Transverse colon (tissue), 3 donors: ENCODE measurements around the gene GRIK4.

Source experiments
- POLR2A ChIP-seq: fragments of 450-650 bp; IDR thresholded peaks from one replicate; pipeline ENCODE4 v1.6.1; 2016; ENCODE audit warnings: antibody characterized with exemption, mild to moderate bottlenecking, moderate library complexity
- TF ChIP-seq, protein P1 (sequence below), 5 experiments: fragments of 200-600 bp in 3 of 5; fragments of 450-650 bp in 2 of 5; sonication (generic) in 3 of 5; IDR thresholded peaks; 1 replicate in 2 of 5; 2 replicates in 3 of 5; pipeline ENCODE4 v1.5.1; 2016 to 2017; ENCODE audit warnings: antibody characterized with exemption in 5 of 5, inconsistent platforms in 3 of 5, mild to moderate bottlenecking in 2 of 5, moderate library complexity in 1 of 5

DNA sequence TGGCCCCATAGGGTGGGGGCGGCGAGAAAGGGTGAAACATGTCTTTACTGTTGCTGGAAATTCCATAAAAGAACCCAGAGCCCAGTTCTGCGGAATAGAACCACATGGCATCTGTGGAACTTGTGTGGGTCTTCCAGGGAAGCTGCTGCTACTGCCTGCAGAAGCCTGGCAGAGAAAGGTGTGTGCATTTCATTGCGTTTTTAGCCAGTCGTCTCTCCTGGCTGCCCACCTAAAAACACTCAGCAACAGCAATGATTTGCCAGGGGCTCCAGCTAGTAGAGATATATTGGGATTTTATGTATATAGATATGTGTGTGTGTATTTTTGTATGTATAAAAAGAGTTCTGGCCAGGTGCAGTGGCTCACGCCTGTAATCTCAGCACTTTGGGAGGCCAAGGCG is 385.1 kb downstream of the GRIK4 start:
- no peak for TF ChIP-seq POLR2A
- TF ChIP-seq, protein P1, sequence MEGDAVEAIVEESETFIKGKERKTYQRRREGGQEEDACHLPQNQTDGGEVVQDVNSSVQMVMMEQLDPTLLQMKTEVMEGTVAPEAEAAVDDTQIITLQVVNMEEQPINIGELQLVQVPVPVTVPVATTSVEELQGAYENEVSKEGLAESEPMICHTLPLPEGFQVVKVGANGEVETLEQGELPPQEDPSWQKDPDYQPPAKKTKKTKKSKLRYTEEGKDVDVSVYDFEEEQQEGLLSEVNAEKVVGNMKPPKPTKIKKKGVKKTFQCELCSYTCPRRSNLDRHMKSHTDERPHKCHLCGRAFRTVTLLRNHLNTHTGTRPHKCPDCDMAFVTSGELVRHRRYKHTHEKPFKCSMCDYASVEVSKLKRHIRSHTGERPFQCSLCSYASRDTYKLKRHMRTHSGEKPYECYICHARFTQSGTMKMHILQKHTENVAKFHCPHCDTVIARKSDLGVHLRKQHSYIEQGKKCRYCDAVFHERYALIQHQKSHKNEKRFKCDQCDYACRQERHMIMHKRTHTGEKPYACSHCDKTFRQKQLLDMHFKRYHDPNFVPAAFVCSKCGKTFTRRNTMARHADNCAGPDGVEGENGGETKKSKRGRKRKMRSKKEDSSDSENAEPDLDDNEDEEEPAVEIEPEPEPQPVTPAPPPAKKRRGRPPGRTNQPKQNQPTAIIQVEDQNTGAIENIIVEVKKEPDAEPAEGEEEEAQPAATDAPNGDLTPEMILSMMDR (IDR thresholded peaks at IDR 0.05): no peak
